Hepatocyte (in vitro differentiated cells): ENCODE results near the gene TMEM30A. TPM values are rescaled to one million over a fixed set of nuclear protein-coding genes. Genes with fewer than 3 reads are reported as not detected.

Source experiments
- DNase-seq: peaks from one replicate; pipeline ENCODE4 v3.0.0-alpha.2; 2016; ENCODE audit warnings: low spot score
- H2AFZ ChIP-seq: fragments of 200-600 bp; sonication (generic); 2 replicates; pipeline ENCODE4 v1.6.0; 2016; ENCODE audit warnings: antibody characterized with exemption, mild to moderate bottlenecking
- H3K27ac ChIP-seq: fragments of 200-600 bp; sonication (generic); 2 replicates; pipeline ENCODE4 v1.5.1; 2016; ENCODE audit warnings: mild to moderate bottlenecking
- H3K27me3 ChIP-seq: fragments of 200-600 bp; sonication (generic); 2 replicates; pipeline ENCODE4 v1.6.1; 2016
- H3K36me3 ChIP-seq: fragments of 200-600 bp; sonication (generic); replicated peaks from 2 replicates; pipeline ENCODE4 v1.5.1; 2016; ENCODE audit warnings: low read depth; ENCODE audit not compliant: insufficient read depth
- H3K4me1 ChIP-seq: fragments of 200-600 bp; sonication (generic); 2 replicates; pipeline ENCODE4 v1.5.1; 2016; ENCODE audit warnings: mild to moderate bottlenecking, moderate library complexity; ENCODE audit not compliant: insufficient read depth
- H3K4me2 ChIP-seq: fragments of 200-600 bp; sonication (generic); 2 replicates; pipeline ENCODE4 v1.6.0; 2016
- H3K4me3 ChIP-seq: fragments of 200-600 bp; sonication (generic); 2 replicates; pipeline ENCODE4 v1.5.1; 2016; ENCODE audit warnings: mild to moderate bottlenecking
- H3K79me2 ChIP-seq: fragments of 200-600 bp; sonication (generic); 2 replicates; pipeline ENCODE4 v1.6.0; 2017; ENCODE audit warnings: mild to moderate bottlenecking
- H3K9me2 ChIP-seq: fragments of 200-600 bp; sonication (generic); replicated peaks from 2 replicates; pipeline ENCODE4 v1.6.0; 2017; ENCODE audit warnings: mild to moderate bottlenecking; ENCODE audit not compliant: insufficient read depth
- H3K9me3 ChIP-seq: fragments of 200-600 bp; sonication (generic); 2 replicates; pipeline ENCODE4 v1.5.1; 2016; ENCODE audit warnings: low read depth, mild to moderate bottlenecking
- H4K20me1 ChIP-seq: fragments of 200-600 bp; sonication (generic); 2 replicates; pipeline ENCODE4 v1.6.0; 2016; ENCODE audit warnings: mild to moderate bottlenecking; ENCODE audit not compliant: insufficient read depth, poor library complexity, severe bottlenecking
- EZH2 ChIP-seq: fragments of 200-600 bp; sonication (generic); IDR thresholded peaks from 2 replicates; pipeline ENCODE4 v1.6.1; 2016; ENCODE audit warnings: antibody characterized with exemption, mild to moderate bottlenecking, borderline replicate concordance
- EZH2phosphoT487 ChIP-seq: fragments of 200-600 bp; sonication (generic); IDR thresholded peaks from one replicate; pipeline ENCODE4 v1.6.1; 2018; ENCODE audit warnings: antibody characterized with exemption, mild to moderate bottlenecking, low read depth, moderate library complexity; ENCODE audit not compliant: unreplicated experiment, severe bottlenecking
- WGBS: methylation state at CpG from one replicate; pipeline ENCODE4 v1.1.6; 2016; ENCODE audit warnings: low lambda C conversion rate; ENCODE audit errors: missing lambda C conversion rate; 5-methylcytosine and 5-hydroxymethylcytosine counted together
- polyA plus RNA-seq: library from polyadenylated mRNA; unstranded; fragments of >200 nt; fragmentation: Nextera tagmentation; extraction: Ambion mirVana; gene quantifications from 2 replicates; pipeline ENCODE4 v1.2.1, GENCODE V29; 2016
- total RNA-seq: library from RNA; depleted of rRNA; stranded (reverse); fragments of >200 nt; gene quantifications from 2 replicates; pipeline ENCODE4 v1.2.3, GENCODE V29; 2014
- TF ChIP-seq, protein P1 (sequence below): fragments of 200-600 bp; sonication (generic); IDR thresholded peaks from 2 replicates; pipeline ENCODE4 v1.5.1; 2016; ENCODE audit warnings: antibody characterized with exemption, mild to moderate bottlenecking; ENCODE audit not compliant: poor library complexity

The TMEM30A gene
- total and polyA plus RNA-seq, 2 experiments from 2014 or later = 71.1 to 165 TPM

DNA sequence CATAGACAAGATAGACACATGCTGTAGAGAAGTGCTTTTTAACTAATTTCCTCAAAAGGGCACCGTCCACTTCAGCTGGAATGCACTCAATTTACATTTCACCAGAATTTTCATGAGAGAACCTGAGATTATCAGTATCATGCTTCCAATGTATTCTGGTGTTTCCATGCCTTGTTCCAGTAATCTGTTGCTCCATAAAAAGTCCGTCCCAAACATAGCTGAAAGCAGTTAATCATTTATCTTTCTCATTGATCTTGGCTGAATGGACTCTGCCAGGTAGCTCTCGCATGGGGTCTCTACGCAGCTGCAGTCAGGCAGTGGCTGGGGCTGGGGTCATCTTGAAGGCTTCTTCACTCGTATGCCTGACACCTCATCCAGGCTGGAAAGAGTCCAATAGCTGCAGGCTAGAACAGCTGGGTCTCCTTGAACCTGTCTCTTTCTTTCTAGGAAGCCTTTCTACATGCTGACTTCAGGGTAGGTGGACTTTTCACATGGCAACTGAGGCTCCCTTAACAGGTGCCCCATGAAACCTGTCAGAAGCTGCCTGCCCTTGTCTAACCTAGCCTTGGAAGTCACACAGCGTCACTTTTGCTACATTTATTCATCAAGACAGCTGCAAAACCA is 60.2 kb downstream of the TMEM30A start:
- no peaks in the 10 kb centered on the region for H3K27me3 ChIP-seq
- H3K4me3 ChIP-seq = no peak overlapping the region
- H3K36me3 ChIP-seq = no peaks in the 10 kb centered on the region
- 50% methylated on average over 6 of the region's 6 CpGs for WGBS
- no peaks in the 10 kb centered on the region for H3K9me2 ChIP-seq
- H3K27ac ChIP-seq = no peak overlapping the region
- no peak for DNase-seq
- TF ChIP-seq, protein P1, sequence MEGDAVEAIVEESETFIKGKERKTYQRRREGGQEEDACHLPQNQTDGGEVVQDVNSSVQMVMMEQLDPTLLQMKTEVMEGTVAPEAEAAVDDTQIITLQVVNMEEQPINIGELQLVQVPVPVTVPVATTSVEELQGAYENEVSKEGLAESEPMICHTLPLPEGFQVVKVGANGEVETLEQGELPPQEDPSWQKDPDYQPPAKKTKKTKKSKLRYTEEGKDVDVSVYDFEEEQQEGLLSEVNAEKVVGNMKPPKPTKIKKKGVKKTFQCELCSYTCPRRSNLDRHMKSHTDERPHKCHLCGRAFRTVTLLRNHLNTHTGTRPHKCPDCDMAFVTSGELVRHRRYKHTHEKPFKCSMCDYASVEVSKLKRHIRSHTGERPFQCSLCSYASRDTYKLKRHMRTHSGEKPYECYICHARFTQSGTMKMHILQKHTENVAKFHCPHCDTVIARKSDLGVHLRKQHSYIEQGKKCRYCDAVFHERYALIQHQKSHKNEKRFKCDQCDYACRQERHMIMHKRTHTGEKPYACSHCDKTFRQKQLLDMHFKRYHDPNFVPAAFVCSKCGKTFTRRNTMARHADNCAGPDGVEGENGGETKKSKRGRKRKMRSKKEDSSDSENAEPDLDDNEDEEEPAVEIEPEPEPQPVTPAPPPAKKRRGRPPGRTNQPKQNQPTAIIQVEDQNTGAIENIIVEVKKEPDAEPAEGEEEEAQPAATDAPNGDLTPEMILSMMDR = no peak
- TF ChIP-seq EZH2 = no peak
- no peak for TF ChIP-seq EZH2phosphoT487
- H4K20me1 ChIP-seq = no peaks in the 10 kb centered on the region
- H3K9me3 ChIP-seq = no peaks in the 10 kb centered on the region
- peak overlapping the region; percentile 18 for H2AFZ ChIP-seq
- H3K4me2 ChIP-seq = peak overlapping the region; percentile 56
- peaks cover 4% of the 10 kb centered on the region for H3K4me1 ChIP-seq
- no peaks in the 10 kb centered on the region for H3K79me2 ChIP-seq

- no peaks in the 10 kb centered on the region for H3K79me2 ChIP-seq
- no peaks in the 10 kb centered on the region for H3K9me3 ChIP-seq
- no peak overlapping the region for H3K4me3 ChIP-seq
- H3K9me2 ChIP-seq = no peaks in the 10 kb centered on the region
- no peaks in the 10 kb centered on the region for H4K20me1 ChIP-seq
- 93% methylated on average over 2 of the region's 2 CpGs for WGBS
- H3K27ac ChIP-seq = no peak overlapping the region
- no peaks in the 10 kb centered on the region for H3K27me3 ChIP-seq
- DNase-seq = no peak
- H3K4me1 ChIP-seq = peaks cover 4% of the 10 kb centered on the region
- TF ChIP-seq EZH2phosphoT487 (no peak), EZH2 (no peak)
- TF ChIP-seq, protein P1 = no peak
- H3K4me2 ChIP-seq = no peak overlapping the region
- H2AFZ ChIP-seq = no peak overlapping the region
- no peaks in the 10 kb centered on the region for H3K36me3 ChIP-seq
These were observed 61.2 kb downstream of the TMEM30A start for GRCh38 chr6:75223428-75223827.

DNA sequence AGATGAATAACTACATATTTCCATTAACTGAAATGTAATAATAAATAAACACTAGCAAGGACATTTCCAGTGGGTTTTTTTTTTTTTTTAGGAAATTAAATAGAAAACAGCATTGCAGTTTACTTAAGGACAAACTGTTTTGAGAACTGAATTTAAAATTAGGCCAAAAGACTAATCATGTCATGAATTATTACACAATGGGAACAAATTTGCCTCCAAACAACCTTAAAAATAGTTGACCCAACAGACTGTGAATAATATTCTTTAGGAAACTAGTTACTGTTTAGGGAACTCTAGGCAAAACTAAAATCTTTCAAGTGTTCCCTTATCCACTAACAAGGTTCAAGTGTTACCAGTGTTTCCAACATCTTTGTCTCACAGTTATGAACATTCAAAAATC is 62.3 kb downstream of the TMEM30A start:
- no peaks in the 10 kb centered on the region for H3K27me3 ChIP-seq

More for the DNA sequence above, 62.3 kb downstream of the TMEM30A start:
- Histone ChIP-seq H3K4me2 (no peak overlapping the region), H2AFZ (no peak overlapping the region), H3K4me1 (peaks cover 4% of the 10 kb centered on the region), H3K36me3 (no peaks in the 10 kb centered on the region), H3K9me3 (no peaks in the 10 kb centered on the region), H3K79me2 (no peaks in the 10 kb centered on the region), H3K27ac (no peak overlapping the region), H4K20me1 (no peaks in the 10 kb centered on the region), H3K4me3 (no peak overlapping the region), H3K9me2 (no peaks in the 10 kb centered on the region)
- TF ChIP-seq, protein P1 = no peak
- TF ChIP-seq EZH2 (no peak), EZH2phosphoT487 (no peak)
- no peak for DNase-seq
